Activated CD8-positive, alpha-beta T cell treated with anti-CD3 and anti-CD28 coated beads for 36 hours (primary cell): ENCODE results near the gene PLCL2. TPM values are rescaled to one million over a fixed set of nuclear protein-coding genes. Genes with fewer than 3 reads are reported as not detected.

Experiments used
- ATAC-seq: fragments of 200-7000 bp; cut with Tn5 transposase; one replicate; pipeline ENCODE4 v1.10.0; 2021; ENCODE audit warnings: mild to moderate bottlenecking, moderate library complexity
- CTCF ChIA-PET: fragments of 350-600 bp; sonication (Branson Sonifier 250); formaldehyde crosslinking; loops from one replicate; lab custom pipeline; 2021; ENCODE audit warnings: antibody characterized with exemption; lab: Charles Lee
- POLR2A ChIA-PET: fragments of 350-600 bp; sonication (Branson Sonifier 250); formaldehyde crosslinking; loops from one replicate; lab custom pipeline; 2021; ENCODE audit warnings: antibody characterized with exemption; lab: Charles Lee
- DNase-seq: peaks from one replicate; pipeline ENCODE4 v3.0.0-alpha.2; 2020
- H3K27ac Mint-ChIP-seq: one replicate; pipeline ENCODE4 v1.8.0; 2021; ENCODE audit warnings: mild to moderate bottlenecking, mixed read lengths
- H3K27me3 Mint-ChIP-seq: one replicate; pipeline ENCODE4 v1.8.0; 2021; ENCODE audit warnings: mixed read lengths
- H3K36me3 Mint-ChIP-seq: one replicate; pipeline ENCODE4 v1.8.0; 2021; ENCODE audit warnings: low read depth, mixed read lengths
- H3K4me1 Mint-ChIP-seq: one replicate; pipeline ENCODE4 v1.8.0; 2021; ENCODE audit warnings: low read depth, mixed read lengths
- H3K4me3 Mint-ChIP-seq: one replicate; pipeline ENCODE4 v1.8.0; 2021; ENCODE audit warnings: mild to moderate bottlenecking, moderate library complexity, mixed read lengths
- H3K9me3 Mint-ChIP-seq: one replicate; pipeline ENCODE4 v1.8.0; 2021; ENCODE audit warnings: mixed read lengths
- CTCF ChIP-seq: fragments of 200-600 bp; IDR thresholded peaks from one replicate; pipeline ENCODE4 v1.8.0; 2022; ENCODE audit warnings: antibody characterized with exemption, mild to moderate bottlenecking
- intact Hi-C: fragments of 100-400 bp; cut with micrococcal nuclease; formaldehyde crosslinking; loops from one replicate; pipeline ENCODE4 v1.10.0; 2022
- total RNA-seq, 2 experiments: library from RNA; stranded (reverse); gene quantifications; one replicate each; pipeline ENCODE4 v1.2.3, GENCODE V29; 2021

Gene PLCL2
- total RNA-seq, 2 experiments from 2014 or later = 19.4 to 19.7 TPM

DNA sequence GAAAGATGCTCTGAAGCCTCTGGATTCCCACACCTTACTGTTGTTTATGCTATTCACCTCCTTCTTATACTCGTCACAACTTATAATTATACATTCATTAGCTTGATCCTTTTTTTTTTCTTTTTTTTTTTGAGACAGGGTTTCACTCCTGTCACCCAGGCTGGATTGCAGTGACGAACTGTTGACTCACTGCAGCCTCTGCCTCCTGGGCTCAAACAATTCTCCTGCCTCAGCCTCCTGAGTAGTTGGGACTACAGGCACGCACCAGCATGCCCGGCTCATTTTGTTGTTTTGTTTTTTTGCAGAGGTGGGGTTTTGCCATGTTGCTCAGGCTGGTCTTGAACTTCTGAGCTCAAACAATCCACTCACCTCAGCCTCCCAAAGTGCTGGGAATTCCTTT, 143.6 kb downstream of the PLCL2 start:
- CTCF ChIA-PET = interaction anchor here (4.8 kb wide), 1 partner anchor 141 kb away, joined by 32 read pairs; the partner anchor contains the start of gene PLCL2
- POLR2A ChIA-PET = no interaction called here
- peaks cover 86% of the 10 kb centered on the region for H3K4me1 Mint-ChIP-seq
- TF ChIP-seq CTCF = no peak
- no peak overlapping the region for H3K4me3 Mint-ChIP-seq
- peaks cover 20% of the 10 kb centered on the region for H3K36me3 Mint-ChIP-seq
- H3K27ac Mint-ChIP-seq = no peak overlapping the region
- H3K9me3 Mint-ChIP-seq = peaks cover 2% of the 10 kb centered on the region
- ATAC-seq (no peak), DNase-seq (no peak)
- no peaks in the 10 kb centered on the region for H3K27me3 Mint-ChIP-seq
- intact Hi-C loops = loop anchor here (10.0 kb wide), 1 partner anchor 424 kb away; the partner anchor contains the start of gene DAZL

GRCh38 chr3:17030438-17030837, 145.7 kb downstream of the PLCL2 start:
- intact Hi-C loops = loop anchor here (10.0 kb wide), 1 partner anchor 204 kb away; no protein-coding TSS in a partner anchor
- DNase-seq (no peak), ATAC-seq (no peak)
- ChIA-PET POLR2A (no interaction called here), CTCF (interaction anchor here (0.7 to 1.7 kb wide), 4 partner anchors 103 to 201 kb away, joined by 3 to 4 read pairs (median 3); partner anchors contain the start of gene PLCL2)
- Mint-ChIP-seq H3K27ac (no peak overlapping the region), H3K4me1 (peaks cover 83% of the 10 kb centered on the region), H3K4me3 (no peak overlapping the region), H3K36me3 (peaks cover 7% of the 10 kb centered on the region), H3K27me3 (no peaks in the 10 kb centered on the region), H3K9me3 (no peaks in the 10 kb centered on the region)
- TF ChIP-seq CTCF = no peak

DNA sequence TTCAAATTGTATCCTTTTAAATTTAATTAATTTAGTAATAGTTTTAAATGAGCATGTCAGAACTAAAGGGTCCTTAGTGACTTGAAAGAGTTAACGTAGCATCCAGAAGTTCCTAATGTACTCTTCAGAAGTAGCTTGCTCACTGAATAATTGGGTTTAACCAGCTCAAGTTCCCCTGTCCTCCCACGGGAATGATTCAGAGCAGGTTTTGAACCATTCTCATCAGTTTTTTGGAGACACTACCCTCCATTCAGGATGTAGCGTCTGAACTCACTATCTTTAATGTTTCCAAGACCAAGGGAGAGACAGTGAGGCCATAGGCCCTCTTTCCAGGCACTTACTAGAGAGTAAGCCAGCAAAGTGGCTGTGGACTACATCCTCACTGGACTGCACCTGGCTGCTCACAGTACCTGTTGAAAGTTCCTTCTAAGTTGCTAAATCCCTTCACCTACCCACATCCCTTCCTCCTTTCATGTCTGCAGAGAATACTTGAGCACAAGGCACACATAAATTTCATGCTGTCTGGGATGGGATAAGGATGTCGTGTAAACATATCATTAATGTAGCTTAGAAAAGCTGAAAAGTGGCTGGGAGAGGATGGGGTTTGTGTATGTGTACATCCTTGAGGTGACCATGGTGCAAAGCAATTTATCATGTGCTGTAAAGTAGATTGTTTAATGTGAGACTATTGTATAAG, 146.3 kb downstream of the PLCL2 start:
- CTCF ChIA-PET = interaction anchor here (1.3 to 1.7 kb wide), 2 partner anchors 103 to 141 kb away, joined by 3 to 4 read pairs; no protein-coding TSS in a partner anchor
- peaks cover 3% of the 10 kb centered on the region for H3K36me3 Mint-ChIP-seq
- no peak for TF ChIP-seq CTCF
- H3K9me3 Mint-ChIP-seq = no peaks in the 10 kb centered on the region
- ATAC-seq = no peak
- no peaks in the 10 kb centered on the region for H3K27me3 Mint-ChIP-seq
- peaks cover 78% of the 10 kb centered on the region for H3K4me1 Mint-ChIP-seq
- intact Hi-C loops = loop anchor here (10.0 kb wide), 1 partner anchor 204 kb away; no protein-coding TSS in a partner anchor
- no peak for DNase-seq
- no peak overlapping the region for H3K4me3 Mint-ChIP-seq
- peak overlapping the region; percentile 33 for H3K27ac Mint-ChIP-seq
- POLR2A ChIA-PET = no interaction called here

GRCh38 chr3:17032407-17033034, 147.8 kb downstream of the PLCL2 start:
- ChIA-PET POLR2A (no interaction called here), CTCF (interaction anchor here (1.1 to 1.8 kb wide), 3 partner anchors 24 to 201 kb away, joined by 3 to 4 read pairs (median 4); no protein-coding TSS in a partner anchor)
- H3K4me3 Mint-ChIP-seq = no peak overlapping the region
- peaks cover 6% of the 10 kb centered on the region for H3K36me3 Mint-ChIP-seq
- peak; percentile 43 for ATAC-seq
- TF ChIP-seq CTCF = peak; percentile 54
- no peak for DNase-seq
- H3K27ac Mint-ChIP-seq = no peak overlapping the region
- H3K4me1 Mint-ChIP-seq = peaks cover 75% of the 10 kb centered on the region
- H3K9me3 Mint-ChIP-seq = no peaks in the 10 kb centered on the region
- no peaks in the 10 kb centered on the region for H3K27me3 Mint-ChIP-seq
- intact Hi-C loops = loop anchor here (10.0 kb wide), 1 partner anchor 202 kb away; no protein-coding TSS in a partner anchor
